Endothelial cell of umbilical vein (primary cell): ENCODE measurements around the gene EPN2.

Experiments
- POLR2A ChIP-seq: IDR thresholded peaks from 2 replicates; pipeline ENCODE4 v1.6.1; 2012; ENCODE audit warnings: low read depth, mild to moderate bottlenecking, control low read depth, low read length
- TF ChIP-seq, protein P1 (sequence below), 2 donors: IDR thresholded peaks; 1 replicate in 1 of 2; 2 replicates in 1 of 2; pipeline ENCODE4 v1.5.1; 2011; ENCODE audit warnings: low read length in 2 of 2, mild to moderate bottlenecking in 2 of 2, moderate library complexity in 2 of 2, control low read depth in 1 of 2, inconsistent platforms in 1 of 2, low read depth in 1 of 2; ENCODE audit not compliant: insufficient read depth in 1 of 2; ENCODE audit errors: extremely low read depth in 1 of 2

DNA sequence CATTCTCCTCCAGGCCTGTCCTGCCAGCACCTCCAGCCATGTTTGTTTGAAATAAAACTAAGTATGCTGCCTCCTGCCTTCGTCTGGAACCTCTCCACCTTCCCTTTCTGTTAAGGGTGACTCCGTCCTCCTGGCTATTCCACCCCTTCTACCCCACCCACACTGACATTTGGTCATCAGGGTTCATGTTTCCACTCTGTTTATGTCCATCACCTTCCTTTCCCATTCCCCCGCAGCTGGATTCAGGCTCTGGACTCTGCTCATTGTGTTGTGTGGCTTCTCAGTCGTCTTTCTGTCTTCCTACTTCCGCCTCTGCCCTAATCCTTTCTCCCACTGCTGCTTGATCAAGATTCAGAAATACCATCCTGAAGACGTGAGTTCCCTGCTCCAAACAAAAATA, 28.6 kb downstream of the EPN2 start:
- TF ChIP-seq, protein P1, sequence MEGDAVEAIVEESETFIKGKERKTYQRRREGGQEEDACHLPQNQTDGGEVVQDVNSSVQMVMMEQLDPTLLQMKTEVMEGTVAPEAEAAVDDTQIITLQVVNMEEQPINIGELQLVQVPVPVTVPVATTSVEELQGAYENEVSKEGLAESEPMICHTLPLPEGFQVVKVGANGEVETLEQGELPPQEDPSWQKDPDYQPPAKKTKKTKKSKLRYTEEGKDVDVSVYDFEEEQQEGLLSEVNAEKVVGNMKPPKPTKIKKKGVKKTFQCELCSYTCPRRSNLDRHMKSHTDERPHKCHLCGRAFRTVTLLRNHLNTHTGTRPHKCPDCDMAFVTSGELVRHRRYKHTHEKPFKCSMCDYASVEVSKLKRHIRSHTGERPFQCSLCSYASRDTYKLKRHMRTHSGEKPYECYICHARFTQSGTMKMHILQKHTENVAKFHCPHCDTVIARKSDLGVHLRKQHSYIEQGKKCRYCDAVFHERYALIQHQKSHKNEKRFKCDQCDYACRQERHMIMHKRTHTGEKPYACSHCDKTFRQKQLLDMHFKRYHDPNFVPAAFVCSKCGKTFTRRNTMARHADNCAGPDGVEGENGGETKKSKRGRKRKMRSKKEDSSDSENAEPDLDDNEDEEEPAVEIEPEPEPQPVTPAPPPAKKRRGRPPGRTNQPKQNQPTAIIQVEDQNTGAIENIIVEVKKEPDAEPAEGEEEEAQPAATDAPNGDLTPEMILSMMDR (IDR thresholded peaks at IDR 0.05; ENCODE audit: extremely low read depth in 1 of 2, insufficient read depth in 1 of 2, low read depth in 1 of 2, low read length in 2 of 2): no peak
- no peak for TF ChIP-seq POLR2A
